ENCODE data around the gene LCP2. TPM values are rescaled to one million over a fixed set of nuclear protein-coding genes. Genes with fewer than 3 reads are reported as not detected.

The LCP2 gene
- total RNA-seq, 4 donors from 2014 or later = 3.9 to 17.9 (median 12.6) TPM

DNA sequence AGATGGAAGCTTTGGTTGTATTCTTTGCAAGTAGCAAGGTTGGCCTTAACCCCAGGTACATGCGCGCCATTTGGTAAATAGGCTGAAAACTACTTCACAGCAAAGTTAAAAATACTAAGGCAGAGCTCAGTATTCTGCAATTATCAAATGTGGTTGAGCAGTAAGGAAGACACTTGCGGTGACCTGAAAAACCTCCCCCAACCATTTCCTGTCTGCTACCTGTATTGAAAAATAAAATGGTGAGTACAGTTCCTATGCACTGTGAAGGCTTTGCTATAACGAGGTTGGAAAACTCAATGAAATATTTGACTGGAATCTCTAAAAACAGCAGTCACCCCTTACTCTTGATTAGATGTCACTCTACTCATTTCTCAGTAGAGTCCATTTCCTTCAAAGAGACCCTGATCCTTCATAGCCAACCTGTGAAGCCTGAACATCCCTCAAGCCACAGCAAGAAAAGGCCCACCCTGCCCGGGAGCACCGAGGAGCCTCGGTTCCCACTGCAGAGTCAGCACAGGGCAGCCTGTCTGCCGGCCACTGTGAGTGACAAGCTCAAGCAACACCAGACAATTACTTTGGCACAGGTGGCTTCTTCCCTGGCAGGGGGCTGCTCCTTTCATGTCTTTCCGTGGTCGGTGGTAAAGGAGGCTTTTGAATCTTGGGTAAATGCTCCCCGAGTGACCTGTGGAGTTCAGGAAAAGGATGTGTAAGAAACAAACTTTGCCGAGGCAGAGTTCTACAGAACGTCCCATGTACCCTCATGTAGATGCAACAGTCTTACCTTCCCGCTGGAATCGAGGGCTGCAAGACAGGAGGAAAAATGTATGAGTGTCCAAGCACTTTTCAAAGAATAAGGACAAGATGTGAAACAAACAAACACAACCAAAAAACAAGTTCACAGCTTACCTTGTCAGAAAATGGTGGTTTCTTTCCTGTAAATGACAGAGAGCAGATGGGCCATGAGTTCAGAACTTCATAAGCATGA, 35.2 kb downstream of the LCP2 start:
- 74 to 88% methylated on average over 10 to 12 of the region's 15 CpGs for WGBS, 2 donors
- Histone ChIP-seq H3K9me3 (no peaks in the 10 kb centered on the region), H3K4me3 (no peak overlapping the region), H3K4me1 (peaks cover under 1 to 17% (median 3%) of the 10 kb centered on the region in 3 donors), H3K27me3 (peaks cover 0 to 36% (median under 1%) of the 10 kb centered on the region in 4 donors), H3K36me3 (peaks cover 0 to 16% (median 0%) of the 10 kb centered on the region in 3 donors), H3K27ac (no peak overlapping the region)
- DNase-seq = no peak
- TF ChIP-seq, protein P1, sequence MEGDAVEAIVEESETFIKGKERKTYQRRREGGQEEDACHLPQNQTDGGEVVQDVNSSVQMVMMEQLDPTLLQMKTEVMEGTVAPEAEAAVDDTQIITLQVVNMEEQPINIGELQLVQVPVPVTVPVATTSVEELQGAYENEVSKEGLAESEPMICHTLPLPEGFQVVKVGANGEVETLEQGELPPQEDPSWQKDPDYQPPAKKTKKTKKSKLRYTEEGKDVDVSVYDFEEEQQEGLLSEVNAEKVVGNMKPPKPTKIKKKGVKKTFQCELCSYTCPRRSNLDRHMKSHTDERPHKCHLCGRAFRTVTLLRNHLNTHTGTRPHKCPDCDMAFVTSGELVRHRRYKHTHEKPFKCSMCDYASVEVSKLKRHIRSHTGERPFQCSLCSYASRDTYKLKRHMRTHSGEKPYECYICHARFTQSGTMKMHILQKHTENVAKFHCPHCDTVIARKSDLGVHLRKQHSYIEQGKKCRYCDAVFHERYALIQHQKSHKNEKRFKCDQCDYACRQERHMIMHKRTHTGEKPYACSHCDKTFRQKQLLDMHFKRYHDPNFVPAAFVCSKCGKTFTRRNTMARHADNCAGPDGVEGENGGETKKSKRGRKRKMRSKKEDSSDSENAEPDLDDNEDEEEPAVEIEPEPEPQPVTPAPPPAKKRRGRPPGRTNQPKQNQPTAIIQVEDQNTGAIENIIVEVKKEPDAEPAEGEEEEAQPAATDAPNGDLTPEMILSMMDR (IDR thresholded peaks at IDR 0.05) = no peak
- intact Hi-C loops (cut with DNase I) = loop anchor here (10.0 kb wide), 1 partner anchor 152 kb away; no protein-coding TSS in a partner anchor

DNA sequence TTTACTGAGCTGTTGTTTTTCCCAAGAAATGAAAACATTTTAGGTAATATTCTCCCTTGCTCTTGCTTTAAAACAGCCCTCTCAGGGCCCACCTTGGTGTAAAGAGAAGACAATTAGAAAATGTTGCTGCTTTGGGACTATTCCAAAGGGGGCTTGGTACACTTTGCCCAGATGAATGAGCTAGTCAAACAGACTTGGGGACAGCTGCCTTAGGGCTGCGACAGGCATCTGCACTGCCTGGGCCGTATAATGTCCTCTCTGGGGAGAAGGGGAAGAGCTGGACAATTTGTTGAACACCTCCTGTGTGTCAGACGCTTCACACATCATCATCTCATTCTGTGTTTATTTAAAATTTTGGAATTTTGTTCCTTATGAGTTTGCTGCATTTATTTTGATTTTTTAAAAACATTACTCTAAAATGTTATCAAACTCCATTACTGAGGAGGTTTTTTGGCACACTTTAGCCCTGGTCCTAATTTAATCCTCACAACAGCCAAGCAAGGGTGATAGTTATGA, 36.0 kb downstream of the LCP2 start:
- Histone ChIP-seq H3K4me3 (no peak overlapping the region), H3K9me3 (no peaks in the 10 kb centered on the region), H3K27me3 (peaks cover 0 to 36% (median 0%) of the 10 kb centered on the region in 4 donors), H3K4me1 (peaks cover 0 to 12% (median 3%) of the 10 kb centered on the region in 3 donors), H3K27ac (no peak overlapping the region), H3K36me3 (peaks cover 0 to 24% (median 0%) of the 10 kb centered on the region in 3 donors)
- no peak for TF ChIP-seq POLR2A (IDR thresholded peaks at IDR 0.05)
- TF ChIP-seq, protein P1 (IDR thresholded peaks at IDR 0.05) = no peak
- DNase-seq = no peak
- WGBS, 2 donors = 87 to 94% methylated on average over 3 of the region's 3 CpGs
- intact Hi-C loops (cut with DNase I) = loop anchor here (10.0 kb wide), 1 partner anchor 153 kb away; no protein-coding TSS in a partner anchor

GRCh38 chr5:170257370-170257769, 40.2 kb downstream of the LCP2 start:
- Histone ChIP-seq H3K27me3 (peaks cover 0 to 27% (median 0%) of the 10 kb centered on the region in 4 donors), H3K27ac (no peak overlapping the region), H3K36me3 (peaks cover 0 to 24% (median 0%) of the 10 kb centered on the region in 3 donors), H3K9me3 (no peaks in the 10 kb centered on the region), H3K4me3 (no peak overlapping the region), H3K4me1 (peaks cover 0 to 19% (median 4%) of the 10 kb centered on the region in 3 donors)
- 92 to 94% methylated on average over 3 to 4 of the region's 4 CpGs for WGBS, 2 donors
- DNase-seq = no peak
- intact Hi-C loops (cut with DNase I) = no loop called here
- TF ChIP-seq POLR2A (IDR thresholded peaks at IDR 0.05) = no peak

DNA sequence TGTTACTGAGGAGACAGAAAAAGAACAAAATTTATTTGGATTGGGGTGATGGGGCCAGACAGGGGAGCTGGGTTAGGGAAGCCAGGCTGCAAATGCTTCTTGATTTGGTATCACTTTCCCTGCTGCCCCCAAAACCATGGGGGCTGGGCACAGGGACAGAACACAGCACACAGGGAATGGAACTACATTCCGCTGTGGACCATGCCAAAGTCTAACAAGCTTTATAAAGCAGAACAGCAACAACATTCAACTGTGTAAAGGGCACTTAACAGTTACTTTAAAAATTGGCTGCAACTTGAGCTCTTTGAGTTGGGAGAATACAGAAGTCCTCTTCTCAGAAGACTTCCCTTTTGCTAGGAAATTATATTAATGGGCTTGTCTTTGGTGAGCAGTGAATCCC, 41.0 kb downstream of the LCP2 start:
- H3K27me3 ChIP-seq = peaks cover 0 to 28% (median 0%) of the 10 kb centered on the region in 4 donors
- H3K9me3 ChIP-seq = no peaks in the 10 kb centered on the region
- intact Hi-C loops (cut with DNase I) = no loop called here
- H3K4me1 ChIP-seq = peaks cover 0 to 27% (median 4%) of the 10 kb centered on the region in 3 donors
- peaks cover 0 to 24% (median 0%) of the 10 kb centered on the region in 3 donors for H3K36me3 ChIP-seq
- no peak overlapping the region for H3K27ac ChIP-seq
- 89 to 100% methylated on average over 1 of the region's 1 CpG for WGBS, 2 donors
- TF ChIP-seq, protein P1 (IDR thresholded peaks at IDR 0.05) = no peak
- TF ChIP-seq POLR2A (IDR thresholded peaks at IDR 0.05) = no peak
- no peak for DNase-seq
- no peak overlapping the region for H3K4me3 ChIP-seq

- Histone ChIP-seq H3K4me3 (no peak overlapping the region), H3K27ac (peak overlapping the region in 1 of 4 donors; percentile 10), H3K27me3 (peaks cover 0 to 29% (median 0%) of the 10 kb centered on the region in 4 donors), H3K4me1 (peaks cover 0 to 51% (median 11%) of the 10 kb centered on the region in 3 donors), H3K36me3 (peaks cover 0 to 19% (median 0%) of the 10 kb centered on the region in 3 donors), H3K9me3 (no peaks in the 10 kb centered on the region)
- no peak for TF ChIP-seq POLR2A (IDR thresholded peaks at IDR 0.05)
- TF ChIP-seq, protein P1 (IDR thresholded peaks at IDR 0.05) = no peak
- 28 to 44% methylated on average over 8 of the region's 8 CpGs for WGBS, 2 donors
- DNase-seq = no peak
- intact Hi-C loops (cut with DNase I) = no loop called here
These were observed 43.5 kb downstream of the LCP2 start for GRCh38 chr5:170254056-170254455.

Measured in esophagus squamous epithelium (tissue), 5 donors.